Esophagus squamous epithelium (tissue), 4 donors: ENCODE measurements around the gene C19orf25.

Source experiments
- CTCF ChIP-seq, 6 experiments: fragments of 450-650 bp in 4 of 6; fragments of 200-600 bp in 2 of 6; sonication (generic) in 2 of 6; IDR thresholded peaks; one replicate each; pipeline ENCODE4 v1.5.1; 2016 to 2019; ENCODE audit warnings: antibody characterized with exemption in 6 of 6, mild to moderate bottlenecking in 4 of 6, moderate library complexity in 4 of 6
- POLR2A ChIP-seq, 4 donors: fragments of 450-650 bp; IDR thresholded peaks; one replicate each; pipeline ENCODE4 v1.6.1; 2017; ENCODE audit warnings: antibody characterized with exemption in 4 of 4, mild to moderate bottlenecking in 4 of 4, moderate library complexity in 3 of 4

GRCh38 chr19:1505991-1506881 is 27.2 kb upstream of the C19orf25 start:
- TF ChIP-seq CTCF (IDR thresholded peaks at IDR 0.05) (no peak), POLR2A (IDR thresholded peaks at IDR 0.05) (no peak)
